Keratinocyte (primary cell): Measurements from ENCODE around the gene POLDIP2. TPM values are rescaled to one million over a fixed set of nuclear protein-coding genes. Genes with fewer than 3 reads are reported as not detected.

Experiments used
- DNase-seq: peaks from one replicate; pipeline ENCODE4 v3.0.0-alpha.2; 2011; ENCODE audit warnings: low read depth, missing footprints, low spot score
- FAIRE-seq: peaks from 2 replicates; lab custom pipeline; 2011; peaks lifted over from hg19 to GRCh38; lab: Jason Lieb, UNC
- H2AFZ ChIP-seq: 2 replicates; pipeline ENCODE4 v1.6.0; 2012; ENCODE audit warnings: low read length, control low read depth, inconsistent platforms; ENCODE audit not compliant: control insufficient read depth
- H3K27ac ChIP-seq: 2 replicates; pipeline ENCODE4 v1.5.1; 2011; ENCODE audit warnings: low read length; ENCODE audit not compliant: control insufficient read depth, insufficient read depth
- H3K27me3 ChIP-seq: 3 replicates; pipeline ENCODE4 v1.6.0; 2011; ENCODE audit warnings: low read length; ENCODE audit not compliant: control insufficient read depth, insufficient read depth; ENCODE audit errors: extremely low read depth
- H3K36me3 ChIP-seq, 2 experiments: 2 replicates in 1 of 2; 3 replicates in 1 of 2; pipeline ENCODE4 v1.5.1; 2011; ENCODE audit warnings: low read length in 2 of 2, mild to moderate bottlenecking in 1 of 2; ENCODE audit not compliant: control insufficient read depth in 2 of 2, insufficient read depth in 2 of 2; ENCODE audit errors: extremely low read depth in 1 of 2
- H3K4me1 ChIP-seq: 3 replicates; pipeline ENCODE4 v1.5.1; 2011; ENCODE audit warnings: low read length; ENCODE audit not compliant: control insufficient read depth, insufficient read depth; ENCODE audit errors: extremely low read depth
- H3K4me2 ChIP-seq: 3 replicates; pipeline ENCODE4 v1.6.0; 2011; ENCODE audit warnings: low read depth, low read length; ENCODE audit not compliant: control insufficient read depth, insufficient read depth; ENCODE audit errors: extremely low read depth
- H3K4me3 ChIP-seq, 3 experiments: fragments of 200-600 bp in 1 of 3; sonication (generic) in 1 of 3; 2 replicates in 2 of 3; 3 replicates in 1 of 3; pipeline ENCODE4 v1.5.1; 2011 to 2016; ENCODE audit warnings: low read length in 3 of 3, mild to moderate bottlenecking in 3 of 3, control low read depth in 2 of 3, inconsistent platforms in 1 of 3, low read depth in 1 of 3, mixed read lengths in 1 of 3, mixed run types in 1 of 3, moderate library complexity in 1 of 3; ENCODE audit not compliant: control insufficient read depth in 2 of 3, insufficient read depth in 2 of 3; ENCODE audit errors: extremely low read depth in 1 of 3
- H3K79me2 ChIP-seq: 2 replicates; pipeline ENCODE4 v1.6.0; 2012; ENCODE audit warnings: low read length; ENCODE audit not compliant: control insufficient read depth, insufficient read depth
- H3K9ac ChIP-seq: 3 replicates; pipeline ENCODE4 v1.6.0; 2011; ENCODE audit warnings: low read length; ENCODE audit not compliant: control insufficient read depth, insufficient read depth; ENCODE audit errors: extremely low read depth
- H3K9me1 ChIP-seq: 3 replicates; pipeline ENCODE4 v1.6.0; 2011; ENCODE audit warnings: low read length; ENCODE audit not compliant: control insufficient read depth, insufficient read depth; ENCODE audit errors: extremely low read depth
- H3K9me3 ChIP-seq: 2 replicates; pipeline ENCODE4 v1.5.1; 2012; ENCODE audit warnings: low read depth, low read length; ENCODE audit not compliant: control insufficient read depth
- H4K20me1 ChIP-seq: 3 replicates; pipeline ENCODE4 v1.6.0; 2011; ENCODE audit warnings: low read length; ENCODE audit not compliant: control insufficient read depth, insufficient read depth; ENCODE audit errors: extremely low read depth
- EZH2 ChIP-seq: IDR thresholded peaks from one replicate; pipeline ENCODE4 v1.6.1; 2012; ENCODE audit warnings: inconsistent platforms, mild to moderate bottlenecking, low read length, moderate library complexity
- dilution Hi-C: fragments of 300-500 bp; cut with MboI; formaldehyde crosslinking; loops from one replicate; pipeline ENCODE4 v1.7.0; 2020; ENCODE audit warnings: low sequenced_read_pairs; ENCODE audit not compliant: extremely low pct_ligation_motif_present
- polyA plus RNA-seq, 5 experiments: library from polyadenylated mRNA; depleted of rRNA in 3 of 5; stranded (reverse) in 3 of 5; stranded (forward) in 1 of 5; unstranded in 1 of 5; fragments of >200 nt; gene quantifications; 1 replicate in 1 of 5; 2 replicates in 3 of 5; 3 replicates in 1 of 5; pipeline versions ENCODE4 v1.2.1 to v1.2.3, GENCODE V29; 2011 to 2012; ENCODE audit warnings: missing spikeins in 2 of 5, low read depth in 1 of 5, low replicate concordance in 1 of 5
- TF ChIP-seq, protein P1 (sequence below), 3 experiments: IDR thresholded peaks in 1 of 3; conservative IDR thresholded peaks in 1 of 3; optimal IDR thresholded peaks in 1 of 3; 2 replicates in 2 of 3; 3 replicates in 1 of 3; pipeline versions ENCODE3 to v1.5.1; 2011; ENCODE audit warnings: low read length in 3 of 3, mild to moderate bottlenecking in 3 of 3, moderate library complexity in 2 of 3, control low read depth in 1 of 3, inconsistent platforms in 1 of 3; ENCODE audit not compliant: insufficient read depth in 2 of 3; ENCODE audit errors: extremely low read depth in 1 of 3

The POLDIP2 gene
- polyA plus RNA-seq, 1 donor (not counting 4 experiments of a cell fraction or from before 2014, with no cell fraction given): 90.2 TPM

DNA sequence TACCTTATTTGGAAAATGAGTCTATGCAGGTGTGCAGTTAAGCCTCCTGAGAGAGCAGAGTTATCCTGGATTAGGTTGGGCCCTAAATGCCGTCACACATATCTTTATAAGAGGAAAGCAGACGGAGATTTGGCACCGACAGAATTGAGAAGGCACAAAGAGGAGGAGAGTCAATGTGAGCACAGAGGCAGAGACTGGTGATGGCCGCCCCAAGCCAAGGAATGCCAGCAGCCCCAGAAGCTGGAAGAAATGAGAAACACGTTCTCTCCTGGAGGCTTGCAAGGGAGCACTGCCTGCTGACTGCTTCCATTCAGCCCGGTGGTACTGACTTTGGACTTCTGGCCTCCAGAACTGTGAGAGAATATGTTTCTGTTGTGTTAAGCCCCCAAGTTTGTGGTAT is 45.5 kb upstream of the POLDIP2 start:
- H3K4me2 ChIP-seq: no peak overlapping the region
- H3K27ac ChIP-seq: no peak overlapping the region
- H3K4me1 ChIP-seq: peaks cover 27% of the 10 kb centered on the region
- DNase-seq (no peak), FAIRE-seq (no peak)
- no peaks in the 10 kb centered on the region for H3K27me3 ChIP-seq
- no peaks in the 10 kb centered on the region for H3K36me3 ChIP-seq
- no peak overlapping the region for H3K9ac ChIP-seq
- no peaks in the 10 kb centered on the region for H4K20me1 ChIP-seq
- no peak overlapping the region for H2AFZ ChIP-seq
- H3K9me1 ChIP-seq: no peaks in the 10 kb centered on the region
- H3K79me2 ChIP-seq: no peaks in the 10 kb centered on the region
- H3K4me3 ChIP-seq: no peak overlapping the region
- H3K9me3 ChIP-seq: no peaks in the 10 kb centered on the region
- TF ChIP-seq EZH2: no peak
- TF ChIP-seq, protein P1, sequence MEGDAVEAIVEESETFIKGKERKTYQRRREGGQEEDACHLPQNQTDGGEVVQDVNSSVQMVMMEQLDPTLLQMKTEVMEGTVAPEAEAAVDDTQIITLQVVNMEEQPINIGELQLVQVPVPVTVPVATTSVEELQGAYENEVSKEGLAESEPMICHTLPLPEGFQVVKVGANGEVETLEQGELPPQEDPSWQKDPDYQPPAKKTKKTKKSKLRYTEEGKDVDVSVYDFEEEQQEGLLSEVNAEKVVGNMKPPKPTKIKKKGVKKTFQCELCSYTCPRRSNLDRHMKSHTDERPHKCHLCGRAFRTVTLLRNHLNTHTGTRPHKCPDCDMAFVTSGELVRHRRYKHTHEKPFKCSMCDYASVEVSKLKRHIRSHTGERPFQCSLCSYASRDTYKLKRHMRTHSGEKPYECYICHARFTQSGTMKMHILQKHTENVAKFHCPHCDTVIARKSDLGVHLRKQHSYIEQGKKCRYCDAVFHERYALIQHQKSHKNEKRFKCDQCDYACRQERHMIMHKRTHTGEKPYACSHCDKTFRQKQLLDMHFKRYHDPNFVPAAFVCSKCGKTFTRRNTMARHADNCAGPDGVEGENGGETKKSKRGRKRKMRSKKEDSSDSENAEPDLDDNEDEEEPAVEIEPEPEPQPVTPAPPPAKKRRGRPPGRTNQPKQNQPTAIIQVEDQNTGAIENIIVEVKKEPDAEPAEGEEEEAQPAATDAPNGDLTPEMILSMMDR (optimal IDR thresholded peaks at IDR 0.05 in 1 of 3, IDR thresholded peaks at IDR 0.05 in 1 of 3, conservative IDR thresholded peaks at IDR 0.05 in 1 of 3; ENCODE audit: extremely low read depth in 1 of 3, insufficient read depth in 2 of 3, low read length in 3 of 3): no peak
- dilution Hi-C loops: no loop called here

DNA sequence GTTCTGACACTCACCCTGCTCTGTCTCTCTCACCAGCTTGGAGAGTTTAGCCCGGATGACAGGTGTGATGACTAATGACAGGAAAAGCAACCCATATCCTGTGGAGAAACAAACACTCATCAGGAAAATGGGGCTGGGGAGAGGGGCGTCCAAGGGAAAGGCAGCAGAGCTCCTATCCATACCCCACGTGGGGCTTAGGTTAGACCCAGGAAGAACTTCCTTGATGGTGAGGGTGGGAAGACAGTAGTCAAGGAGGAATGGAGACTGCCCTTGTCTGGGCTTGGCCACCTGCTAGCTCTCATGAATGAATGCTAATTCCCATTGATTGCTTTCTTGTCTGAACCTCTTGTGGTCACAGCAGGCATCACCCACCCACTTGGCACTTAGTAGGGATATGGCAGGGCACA is 44.9 kb upstream of the POLDIP2 start:
- no peak overlapping the region for H2AFZ ChIP-seq
- no peaks in the 10 kb centered on the region for H3K36me3 ChIP-seq
- no peak overlapping the region for H3K9ac ChIP-seq
- H3K4me2 ChIP-seq: no peak overlapping the region
- H3K9me3 ChIP-seq: no peaks in the 10 kb centered on the region
- peaks cover 21% of the 10 kb centered on the region for H3K4me1 ChIP-seq
- DNase-seq (no peak), FAIRE-seq (no peak)
- H3K79me2 ChIP-seq: no peaks in the 10 kb centered on the region
- dilution Hi-C loops: no loop called here
- no peaks in the 10 kb centered on the region for H3K27me3 ChIP-seq
- H3K4me3 ChIP-seq: no peak overlapping the region
- H4K20me1 ChIP-seq: no peaks in the 10 kb centered on the region
- no peaks in the 10 kb centered on the region for H3K9me1 ChIP-seq
- H3K27ac ChIP-seq: no peak overlapping the region
- no peak for TF ChIP-seq EZH2
- TF ChIP-seq, protein P1 (optimal IDR thresholded peaks at IDR 0.05 in 1 of 3, IDR thresholded peaks at IDR 0.05 in 1 of 3, conservative IDR thresholded peaks at IDR 0.05 in 1 of 3; ENCODE audit: extremely low read depth in 1 of 3, insufficient read depth in 2 of 3, low read length in 3 of 3): no peak
